Skeletal muscle satellite cell (primary cell): ENCODE results near the gene TMEM271.

ENCODE experiments used
- H3K27me3 ChIP-seq: 2 replicates; pipeline ENCODE4 v1.7.0; 2013; ENCODE audit warnings: low read length; ENCODE audit not compliant: control insufficient read depth, insufficient read depth
- H3K36me3 ChIP-seq: 2 replicates; pipeline ENCODE4 v1.7.0; 2013; ENCODE audit warnings: mild to moderate bottlenecking, control low read depth, low read length; ENCODE audit not compliant: insufficient read depth
- H3K4me1 ChIP-seq: 2 replicates; pipeline ENCODE4 v1.7.0; 2013; ENCODE audit warnings: low read length; ENCODE audit not compliant: control insufficient read depth, insufficient read depth
- H3K4me2 ChIP-seq: 2 replicates; pipeline ENCODE4 v1.7.0; 2013; ENCODE audit warnings: mild to moderate bottlenecking, low read length
- H3K4me3 ChIP-seq: 2 replicates; pipeline ENCODE4 v1.7.0; 2013; ENCODE audit warnings: low read length
- H3K9ac ChIP-seq: 2 replicates; pipeline ENCODE4 v1.7.0; 2013; ENCODE audit warnings: mild to moderate bottlenecking, low read depth, low read length, moderate library complexity
- H3K9me3 ChIP-seq: replicated peaks from 2 replicates; pipeline ENCODE4 v1.7.0; 2013; ENCODE audit warnings: mild to moderate bottlenecking, control low read depth, low read length

Gene TMEM271

GRCh38 chr4:588351-588849 lies 12.3 kb upstream of the TMEM271 start:
- Histone ChIP-seq H3K9ac (no peak overlapping the region), H3K9me3 (peaks cover 5% of the 10 kb centered on the region), H3K4me1 (no peaks in the 10 kb centered on the region), H3K4me3 (no peak overlapping the region), H3K36me3 (no peaks in the 10 kb centered on the region), H3K4me2 (no peak overlapping the region), H3K27me3 (peaks cover 20% of the 10 kb centered on the region)

- peaks cover 20% of the 10 kb centered on the region for H3K27me3 ChIP-seq
- H3K4me1 ChIP-seq, result no peaks in the 10 kb centered on the region
- H3K4me2 ChIP-seq, result no peak overlapping the region
- H3K9me3 ChIP-seq, result peaks cover 5% of the 10 kb centered on the region
- no peak overlapping the region for H3K4me3 ChIP-seq
- no peak overlapping the region for H3K9ac ChIP-seq
- no peaks in the 10 kb centered on the region for H3K36me3 ChIP-seq
Measured at GRCh38 chr4:587671-588350, 11.7 kb upstream of the TMEM271 start.

GRCh38 chr4:583820-584219 lies 7.7 kb upstream of the TMEM271 start:
- Histone ChIP-seq H3K9me3 (peaks cover 5% of the 10 kb centered on the region), H3K9ac (no peak overlapping the region), H3K4me2 (no peak overlapping the region), H3K36me3 (no peaks in the 10 kb centered on the region), H3K4me3 (no peak overlapping the region), H3K27me3 (peaks cover 46% of the 10 kb centered on the region), H3K4me1 (no peaks in the 10 kb centered on the region)

GRCh38 chr4:581753-582361 lies 5.8 kb upstream of the TMEM271 start:
- H3K27me3 ChIP-seq, result peaks cover 53% of the 10 kb centered on the region
- H3K4me2 ChIP-seq, result no peak overlapping the region
- H3K9me3 ChIP-seq, result peaks cover 5% of the 10 kb centered on the region
- H3K4me3 ChIP-seq, result no peak overlapping the region
- H3K36me3 ChIP-seq, result no peaks in the 10 kb centered on the region
- no peaks in the 10 kb centered on the region for H3K4me1 ChIP-seq
- H3K9ac ChIP-seq, result no peak overlapping the region

- peaks cover 5% of the 10 kb centered on the region for H3K9me3 ChIP-seq
- no peak overlapping the region for H3K4me3 ChIP-seq
- H3K27me3 ChIP-seq, result peaks cover 47% of the 10 kb centered on the region
- no peaks in the 10 kb centered on the region for H3K36me3 ChIP-seq
- no peaks in the 10 kb centered on the region for H3K4me1 ChIP-seq
- no peak overlapping the region for H3K9ac ChIP-seq
- no peak overlapping the region for H3K4me2 ChIP-seq
Measured at GRCh38 chr4:581181-581580, 5.1 kb upstream of the TMEM271 start.

GRCh38 chr4:579543-580175 lies 3.6 kb upstream of the TMEM271 start:
- Histone ChIP-seq H3K4me1 (no peaks in the 10 kb centered on the region), H3K4me2 (no peak overlapping the region), H3K36me3 (no peaks in the 10 kb centered on the region), H3K9me3 (peaks cover 5% of the 10 kb centered on the region), H3K4me3 (no peak overlapping the region), H3K9ac (no peak overlapping the region), H3K27me3 (peaks cover 54% of the 10 kb centered on the region)

GRCh38 chr4:578451-579443 lies 2.7 kb upstream of the TMEM271 start:
- Histone ChIP-seq H3K9me3 (peaks cover 1% of the 10 kb centered on the region), H3K9ac (no peak overlapping the region), H3K4me2 (no peak overlapping the region), H3K36me3 (no peaks in the 10 kb centered on the region), H3K4me1 (no peaks in the 10 kb centered on the region), H3K27me3 (peaks cover 63% of the 10 kb centered on the region), H3K4me3 (no peak overlapping the region)

- H3K9me3 ChIP-seq, result no peaks in the 10 kb centered on the region
- peaks cover 73% of the 10 kb centered on the region for H3K27me3 ChIP-seq
- peak overlapping the region; percentile 39 for H3K4me3 ChIP-seq
- no peaks in the 10 kb centered on the region for H3K4me1 ChIP-seq
- no peaks in the 10 kb centered on the region for H3K36me3 ChIP-seq
- no peak overlapping the region for H3K9ac ChIP-seq
- peak overlapping the region; percentile 47 for H3K4me2 ChIP-seq
Measured at GRCh38 chr4:577499-578450, 1.7 kb upstream of the TMEM271 start.

- Histone ChIP-seq H3K9me3 (no peaks in the 10 kb centered on the region), H3K9ac (no peak overlapping the region), H3K27me3 (peaks cover 79% of the 10 kb centered on the region), H3K4me3 (peak overlapping the region; percentile 39), H3K4me1 (no peaks in the 10 kb centered on the region), H3K4me2 (peak overlapping the region; percentile 47), H3K36me3 (no peaks in the 10 kb centered on the region)
Measured at GRCh38 chr4:576991-577498, 950 bp upstream of the TMEM271 start.
